ENCODE data around the gene DCP2.
"Not testable (repeated sequence)": the region's sequence is repeated elsewhere in the genome, so short reads cannot be mapped to it uniquely, and the experiment has no call there.

The DCP2 gene
- 112 to 265 (median 171) reads per million in 17 experiments for total RNA-seq

DNA sequence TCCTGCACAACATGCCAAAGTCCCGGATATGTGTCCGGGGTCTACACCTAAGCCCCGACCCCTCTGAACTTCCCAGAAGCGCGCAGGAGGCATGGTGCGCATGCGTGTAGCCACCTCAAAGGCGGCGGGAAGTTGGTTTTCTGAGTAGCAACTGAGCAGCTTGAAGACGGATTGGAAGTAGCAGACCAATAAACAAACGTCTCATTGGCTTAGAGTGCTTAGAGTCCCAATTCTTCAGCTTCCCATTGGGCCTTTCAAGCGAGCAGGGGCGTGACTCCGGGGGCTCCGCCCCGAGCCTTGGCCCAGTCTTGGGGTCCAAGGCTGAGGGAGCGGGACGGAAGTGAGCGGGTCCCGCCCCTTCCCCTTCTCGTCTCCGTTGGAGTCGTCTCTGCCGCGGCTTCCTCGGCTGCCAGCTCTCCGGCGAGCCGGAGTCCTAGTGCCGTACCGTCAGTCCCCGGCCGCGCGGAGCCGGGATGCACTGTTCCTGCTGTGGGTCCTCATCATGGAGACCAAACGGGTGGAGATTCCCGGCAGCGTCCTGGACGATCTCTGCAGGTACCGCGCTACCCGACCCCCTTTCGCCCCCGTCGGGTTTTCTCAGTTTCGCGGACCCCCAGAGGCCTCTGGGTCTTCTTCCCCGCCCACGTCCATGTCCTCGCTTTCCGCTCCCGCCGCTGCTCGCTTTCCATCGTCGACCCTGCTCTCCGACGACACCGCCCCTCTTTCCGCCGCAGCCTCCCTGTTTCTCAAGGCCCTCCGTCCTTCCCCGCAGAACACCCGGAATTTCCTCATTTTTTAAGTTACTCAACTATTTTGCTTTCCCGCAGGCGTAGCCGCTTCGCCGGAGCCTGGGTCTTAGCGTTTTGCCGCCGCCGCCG lies at the start of gene DCP2:
TSS of gene DCP2 (plus strand) at position 367 of the 878 bp plus-strand sequence. CDS start at position 503, 136 bp downstream.
- DNase-seq, result peak; percentile 97 to 99 (median 98)

GRCh38 chr5:112929336-112930081 lies 47.1 kb upstream of the DCP2 start:
- DNase-seq, result no peak

- DNase-seq, result peak; percentile 27 to 78 (median 65)
Observed at GRCh38 chr5:112930082-112930344, 46.6 kb upstream of the DCP2 start.

GRCh38 chr5:112931473-112931872 lies 45.1 kb upstream of the DCP2 start:
- peak in 1 of 4 experiments; percentile 8 for DNase-seq

- no peak for DNase-seq
Observed at GRCh38 chr5:112933105-112933504, 43.5 kb upstream of the DCP2 start.

- DNase-seq, result no peak
Observed at GRCh38 chr5:112933651-112934365, 42.8 kb upstream of the DCP2 start.

- no peak for DNase-seq
Observed at GRCh38 chr5:112934366-112934663, 42.3 kb upstream of the DCP2 start.

- DNase-seq, result no peak
Observed at GRCh38 chr5:112935675-112936074, 40.9 kb upstream of the DCP2 start.

DNA sequence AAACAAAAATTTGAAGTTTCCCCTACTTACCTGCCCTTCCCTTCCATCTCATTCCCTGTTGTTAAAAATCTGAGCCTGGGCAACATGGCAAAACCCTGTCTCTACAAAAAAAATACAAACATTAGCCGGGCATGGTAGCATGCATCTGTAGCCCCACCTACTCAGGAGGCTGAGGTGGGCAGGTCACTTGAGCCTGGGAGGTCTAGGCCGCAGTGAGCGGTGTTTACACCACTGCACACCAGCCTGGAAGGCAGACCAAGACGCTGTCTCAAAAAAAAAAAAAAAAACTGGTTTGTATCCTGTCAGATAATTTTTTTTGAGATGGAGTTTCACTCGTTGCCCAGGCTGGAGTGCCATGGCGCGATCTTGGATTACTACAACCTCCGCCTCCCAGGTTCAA lies 38.3 kb upstream of the DCP2 start:
- no peak for DNase-seq

- DNase-seq, result no peak
Observed at GRCh38 chr5:112940670-112941069, 35.9 kb upstream of the DCP2 start.

DNA sequence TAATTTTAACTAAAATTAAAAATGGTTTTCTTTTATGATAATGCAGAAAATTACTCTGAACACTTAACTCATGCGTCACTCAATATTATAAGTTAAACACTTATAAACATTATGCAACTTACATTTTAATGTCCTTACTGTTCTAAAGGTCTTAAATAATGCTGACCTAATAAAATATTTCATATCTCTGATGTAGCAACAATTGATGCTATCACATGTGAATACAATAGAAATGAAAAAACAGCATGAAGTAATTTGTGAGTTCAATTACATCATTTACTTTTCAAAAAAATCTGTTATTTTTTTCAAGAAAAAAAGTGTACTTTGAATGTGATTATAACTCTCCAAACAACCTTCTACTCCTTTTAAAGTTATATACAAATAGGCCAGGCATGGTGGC lies 28.1 kb upstream of the DCP2 start:
- no peak for DNase-seq

GRCh38 chr5:112951124-112951702 lies 25.4 kb upstream of the DCP2 start:
- DNase-seq, result no peak

- DNase-seq, result no peak
Observed at GRCh38 chr5:112956606-112957005, 20.0 kb upstream of the DCP2 start.

- DNase-seq, result no peak
Observed at GRCh38 chr5:112957036-112957808, 19.4 kb upstream of the DCP2 start.

- DNase-seq, result peak; percentile 52 to 76 (median 62)
Observed at GRCh38 chr5:112958093-112959088, 18.2 kb upstream of the DCP2 start.

GRCh38 chr5:112959872-112960271 lies 16.7 kb upstream of the DCP2 start:
- DNase-seq, result peak; percentile 27 to 68 (median 52)

DNA sequence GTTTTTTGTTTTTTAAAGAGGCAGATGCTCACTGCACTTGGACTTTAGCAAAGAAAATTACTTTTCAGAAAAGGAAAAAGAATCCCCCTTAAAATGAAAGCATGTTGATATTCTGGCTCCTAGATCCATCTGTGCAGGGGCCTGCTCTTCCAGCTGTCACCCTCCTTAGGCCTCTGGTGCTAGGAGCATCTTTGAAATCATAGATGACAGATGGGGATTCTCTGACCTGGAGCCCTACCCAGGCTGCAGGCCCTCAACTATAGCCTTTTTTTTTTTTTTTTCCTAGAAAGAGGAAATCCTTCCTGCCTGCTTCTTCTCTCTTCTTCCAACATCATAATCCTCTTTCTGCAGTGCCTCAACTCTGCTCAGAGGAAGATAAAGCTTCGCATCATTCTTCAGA lies 16.3 kb upstream of the DCP2 start:
- DNase-seq, result no peak

- DNase-seq, result no peak
Observed at GRCh38 chr5:112960863-112961504, 15.6 kb upstream of the DCP2 start.

- DNase-seq, result not testable (repeated sequence)
Observed at GRCh38 chr5:112963374-112963733, 13.2 kb upstream of the DCP2 start.

GRCh38 chr5:112965733-112966306 lies 10.8 kb upstream of the DCP2 start:
- no peak for DNase-seq
